HK-2 (cell line): ENCODE results near the gene EEFSEC.

Experiments
- DNase-seq: peaks from one replicate; pipeline ENCODE4 v3.0.0-alpha.2; 2018; ENCODE audit not compliant: unreplicated experiment

EEFSEC gene

GRCh38 chr3:128334766-128335165, 181.5 kb downstream of the EEFSEC start:
- DNase-seq = no peak

GRCh38 chr3:128335621-128336296, 182.5 kb downstream of the EEFSEC start:
- DNase-seq = no peak

- DNase-seq = no peak
These were observed 183.3 kb downstream of the EEFSEC start for GRCh38 chr3:128336337-128337156.

- no peak for DNase-seq
These were observed 184.0 kb downstream of the EEFSEC start for GRCh38 chr3:128337305-128337704.

- no peak for DNase-seq
These were observed 185.5 kb downstream of the EEFSEC start for GRCh38 chr3:128338536-128339330.

GRCh38 chr3:128339491-128340012, 186.3 kb downstream of the EEFSEC start:
- no peak for DNase-seq

- DNase-seq = no peak
These were observed 187.1 kb downstream of the EEFSEC start for GRCh38 chr3:128340198-128340903.

- DNase-seq = no peak
These were observed 187.7 kb downstream of the EEFSEC start for GRCh38 chr3:128340904-128341555.

- DNase-seq = no peak
These were observed 188.5 kb downstream of the EEFSEC start for GRCh38 chr3:128341659-128342395.

GRCh38 chr3:128342701-128343180, 189.5 kb downstream of the EEFSEC start:
- no peak for DNase-seq

GRCh38 chr3:128343287-128344051, 190.2 kb downstream of the EEFSEC start:
- peak; percentile 53 for DNase-seq

- no peak for DNase-seq
These were observed 190.9 kb downstream of the EEFSEC start for GRCh38 chr3:128344052-128344735.

GRCh38 chr3:128345196-128345595, 191.9 kb downstream of the EEFSEC start:
- no peak for DNase-seq

GRCh38 chr3:128346562-128346961, 193.3 kb downstream of the EEFSEC start:
- DNase-seq = no peak

GRCh38 chr3:128347282-128347681, 194.0 kb downstream of the EEFSEC start:
- no peak for DNase-seq

- DNase-seq = no peak
These were observed 194.8 kb downstream of the EEFSEC start for GRCh38 chr3:128348075-128348474.

- peak; percentile 37 for DNase-seq
These were observed 195.7 kb downstream of the EEFSEC start for GRCh38 chr3:128348805-128349531.

- no peak for DNase-seq
These were observed 196.8 kb downstream of the EEFSEC start for GRCh38 chr3:128349963-128350599.
